A549 (cell line): ENCODE measurements around the gene FAM8A1. TPM values are rescaled to one million over a fixed set of nuclear protein-coding genes. Genes with fewer than 3 reads are reported as not detected.

Experiments
- ATAC-seq, 2 experiments: fragments of 200-7000 bp in 1 of 2; fragments of >200 bp in 1 of 2; cut with Nextera tagmentation in 1 of 2; cut with Tn5 transposase in 1 of 2; 3 replicates each; pipeline versions ENCODE4 v1.8.0 to v1.9.1; 2018 to 2020; ENCODE audit warnings: mild to moderate bottlenecking in 1 of 2, moderate library complexity in 1 of 2
- CTCF ChIA-PET: fragments of 300-600 bp; sonication (Branson Sonifier 250); formaldehyde crosslinking; extraction: SDS; loops from one replicate; lab custom pipeline; 2021; ENCODE audit warnings: antibody characterized with exemption, inconsistent platforms; lab: Yijun Ruan, JAX
- POLR2A ChIA-PET: fragments of 350-600 bp; formaldehyde crosslinking; extraction: SDS; loops from one replicate; lab custom pipeline; 2021; ENCODE audit warnings: antibody characterized with exemption, inconsistent platforms; lab: Yijun Ruan, JAX
- DNase-seq, 2 experiments: peaks; one replicate each; pipeline versions ENCODE4 v3.0.0 to v3.0.0-alpha.2; 2011 to 2016; ENCODE audit warnings: low read depth in 1 of 2, low spot score in 1 of 2
- FAIRE-seq: peaks from 2 replicates; lab custom pipeline; 2011; peaks lifted over from hg19 to GRCh38; lab: Jason Lieb, UNC
- H3K27ac ChIP-seq, 2 experiments: fragments of >200 bp; sonication (Bioruptor Twin); formaldehyde crosslinking; 3 replicates each; pipeline ENCODE4 v1.5.1; 2016 to 2017
- H3K4me1 ChIP-seq: fragments of >200 bp; sonication (Bioruptor Twin); formaldehyde crosslinking; 3 replicates; pipeline ENCODE4 v1.6.1; 2016
- H3K4me2 ChIP-seq: fragments of >200 bp; sonication (Bioruptor Twin); formaldehyde crosslinking; 3 replicates; pipeline ENCODE4 v1.6.1; 2016
- H3K4me3 ChIP-seq: fragments of >200 bp; sonication (Bioruptor Twin); formaldehyde crosslinking; 3 replicates; pipeline ENCODE4 v1.5.1; 2016
- H3K9me3 ChIP-seq: fragments of >200 bp; sonication (Bioruptor Twin); formaldehyde crosslinking; 3 replicates; pipeline ENCODE4 v1.6.1; 2016
- CBX2 ChIP-seq: fragments of 200-600 bp; sonication (generic); IDR thresholded peaks from 2 replicates; pipeline ENCODE4 v1.6.1; 2016; ENCODE audit warnings: low read depth, mild to moderate bottlenecking, borderline replicate concordance
- CBX8 ChIP-seq: fragments of 200-600 bp; sonication (generic); IDR thresholded peaks from 2 replicates; pipeline ENCODE4 v1.6.1; 2016
- CEBPB ChIP-seq, 2 experiments: fragments of >200 bp in 1 of 2; sonication (Bioruptor Twin) in 1 of 2; formaldehyde crosslinking in 1 of 2; IDR thresholded peaks; 2 replicates each; pipeline ENCODE4 v1.6.1; 2012 to 2016
- CHD4 ChIP-seq: fragments of 200-600 bp; sonication (generic); IDR thresholded peaks from 2 replicates; pipeline ENCODE4 v1.6.1; 2016; ENCODE audit warnings: antibody characterized with exemption, mild to moderate bottlenecking, borderline replicate concordance
- EHF ChIP-seq: fragments of 250-450 bp; sonication (Bioruptor Pico); IDR thresholded peaks from 2 replicates; pipeline ENCODE4 v1.5.0; 2020; ENCODE audit warnings: mild to moderate bottlenecking
- FOSB ChIP-seq: fragments of 250-450 bp; sonication (Bioruptor Pico); IDR thresholded peaks from 2 replicates; pipeline ENCODE4 v1.5.0; 2020; ENCODE audit warnings: mild to moderate bottlenecking, moderate library complexity
- FOSL2 ChIP-seq, 2 experiments: fragments of 450-650 bp in 1 of 2; fragments of >200 bp in 1 of 2; sonication (Bioruptor Twin) in 1 of 2; formaldehyde crosslinking; IDR thresholded peaks; 2 replicates each; pipeline versions ENCODE4 v1.5.0 to v1.6.1; 2016 to 2020; ENCODE audit warnings: mild to moderate bottlenecking in 1 of 2, moderate library complexity in 1 of 2
- HDAC2 ChIP-seq: fragments of 200-600 bp; sonication (generic); IDR thresholded peaks from 2 replicates; pipeline ENCODE4 v1.6.1; 2016
- HOXB5 ChIP-seq: fragments of 250-450 bp; sonication (Bioruptor Pico); IDR thresholded peaks from 2 replicates; pipeline ENCODE4 v1.5.0; 2020; ENCODE audit warnings: mild to moderate bottlenecking, moderate library complexity
- MAFK ChIP-seq: fragments of 450-650 bp; IDR thresholded peaks from 2 replicates; pipeline ENCODE4 v1.6.1; 2014; ENCODE audit not compliant: partially characterized antibody
- RARB ChIP-seq: fragments of 250-450 bp; sonication (Bioruptor Pico); IDR thresholded peaks from 2 replicates; pipeline ENCODE4 v1.8.0; 2021; ENCODE audit warnings: mild to moderate bottlenecking, moderate library complexity
- SMC3 ChIP-seq: fragments of >200 bp; sonication (Bioruptor Twin); formaldehyde crosslinking; IDR thresholded peaks from 3 replicates; pipeline ENCODE4 v1.6.1; 2018; ENCODE audit warnings: inconsistent platforms
- ZC3H11A ChIP-seq: fragments of 450-650 bp; IDR thresholded peaks from 2 replicates; pipeline ENCODE4 v1.6.1; 2014; ENCODE audit warnings: antibody characterized with exemption, mild to moderate bottlenecking
- ZSCAN20 ChIP-seq: fragments of 250-450 bp; sonication (Bioruptor Pico); IDR thresholded peaks from 2 replicates; pipeline ENCODE4 v1.8.0; 2022; ENCODE audit warnings: mild to moderate bottlenecking, moderate library complexity
- WGBS: methylation state at CpG from one replicate; pipeline ENCODE4 v1.1.6; 2017; ENCODE audit errors: missing lambda C conversion rate; 5-methylcytosine and 5-hydroxymethylcytosine counted together
- polyA plus RNA-seq, 4 experiments: library from polyadenylated mRNA; depleted of rRNA in 3 of 4; stranded (reverse); fragments of >200 nt; fragmentation: RNase III in 1 of 4; extraction: RNeasy Plus Mini Kit Qiagen cat#74134 plus additional on column Dnase treatment in 1 of 4; gene quantifications; 2 replicates in 3 of 4; 3 replicates in 1 of 4; pipeline ENCODE4 v1.2.3, GENCODE V29; 2011 to 2017
- small RNA-seq, 6 experiments: library from RNA; depleted of rRNA; stranded (forward); fragments of <200 nt; gene quantifications; one replicate each; pipeline ENCODE3, GENCODE V24; 2012
- TF ChIP-seq, protein P1 (sequence below): fragments of 250-450 bp; sonication (Bioruptor Pico); IDR thresholded peaks from 2 replicates; pipeline ENCODE4 v1.5.0; 2020; ENCODE audit warnings: low read depth, mild to moderate bottlenecking, moderate library complexity

The FAM8A1 gene
- polyA plus RNA-seq, 2 of the 4 experiments (the other 2 are of a cell fraction) = 5.5 to 9.0 TPM

DNA sequence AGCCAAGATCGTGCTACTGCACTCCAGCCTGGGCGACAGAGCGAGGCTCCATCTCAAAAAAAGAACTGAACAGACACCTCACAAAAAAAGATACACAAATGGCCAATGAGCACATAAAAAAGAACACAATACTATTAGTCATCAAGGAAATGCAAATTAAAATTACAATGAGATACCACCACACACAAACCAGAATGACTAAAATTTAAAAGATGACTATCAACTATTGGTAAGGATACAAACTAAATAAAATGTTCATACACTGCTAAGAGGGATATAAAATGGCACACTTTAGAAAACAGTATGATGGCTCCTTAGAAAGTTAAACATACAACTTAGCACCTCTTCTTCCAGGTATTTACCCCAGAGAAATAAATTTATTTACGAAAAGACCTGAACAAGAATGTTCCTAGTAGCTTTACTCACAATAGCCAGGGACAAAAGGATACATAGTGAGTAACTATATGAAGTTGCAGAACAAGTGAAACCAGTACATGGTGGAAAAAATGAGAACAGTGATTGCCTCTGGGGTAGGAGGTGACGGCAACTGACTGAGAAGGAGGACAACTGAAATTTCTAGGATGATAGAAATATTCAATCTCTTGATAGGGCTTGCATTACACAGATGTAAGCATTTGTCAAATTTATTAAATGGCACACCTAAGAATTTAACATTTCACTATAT is 53.2 kb downstream of the FAM8A1 start:
- ChIA-PET POLR2A (no interaction called here), CTCF (no interaction called here)
- ATAC-seq = no peak

DNA sequence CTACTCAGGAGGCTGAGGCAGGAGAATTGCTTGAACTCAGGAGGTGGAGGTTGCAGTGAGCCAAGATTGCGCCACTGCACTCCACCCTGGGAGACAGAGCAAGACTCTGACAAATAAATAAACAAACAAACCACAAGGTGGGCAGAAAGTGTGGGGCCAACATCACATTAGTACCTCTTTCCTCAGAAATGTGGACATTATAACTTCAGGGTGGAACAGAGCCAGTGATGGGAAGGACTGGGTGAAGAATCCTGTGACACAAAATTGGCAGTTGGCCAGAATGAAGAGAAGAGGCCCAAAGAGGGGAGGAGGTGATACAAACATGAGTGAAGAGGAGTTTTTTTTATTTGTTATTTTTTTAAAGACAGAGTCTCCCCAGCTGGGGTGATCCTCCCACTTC is 56.0 kb downstream of the FAM8A1 start:
- ChIA-PET CTCF (interaction anchor here (1.2 kb wide), 1 partner anchor 16 kb away, joined by 4 read pairs; no protein-coding TSS in a partner anchor), POLR2A (no interaction called here)
- whole genome bisulfite sequencing = 93% methylated on average over 1 of the region's 1 CpG
- DNase-seq = peak in 1 of 2 experiments; percentile 5
- H3K9me3 ChIP-seq = no peaks in the 10 kb centered on the region
- no peak overlapping the region for H3K4me3 ChIP-seq
- H3K27ac ChIP-seq = no peak overlapping the region
- no peak for FAIRE-seq
- ATAC-seq = 0 out of 6 replicates have a peak, but pooled peaks of 1 of the 2 experiments have one; percentile 27
- no peak overlapping the region for H3K4me2 ChIP-seq
- peaks cover 8% of the 10 kb centered on the region; the same call in 1 of the 3 replicates for H3K4me1 ChIP-seq
- TF ChIP-seq CEBPB (IDR thresholded peaks at IDR 0.05) (peak in 1 of 2 experiments; percentile 55; a peak in 1 of 4 replicates), CBX8 (no peak)
- TF ChIP-seq, all 56 proteins: peak for 1

More for the DNA sequence above, 53.2 kb downstream of the FAM8A1 start:
- no peaks in the 10 kb centered on the region for H3K9me3 ChIP-seq
- WGBS = 79% methylated on average over 5 of the region's 5 CpGs
- no peak overlapping the region for H3K4me3 ChIP-seq
- no peak overlapping the region for H3K27ac ChIP-seq
- FAIRE-seq (no peak), DNase-seq (no peak)
- TF ChIP-seq ZSCAN20 (CRISPR knock-in tag) (no peak), ZC3H11A (no peak), FOSB (CRISPR knock-in tag) (no peak), CHD4 (no peak), HDAC2 (no peak), HOXB5 (CRISPR knock-in tag) (no peak), EHF (CRISPR knock-in tag) (no peak), CBX2 (no peak)
- no peak overlapping the region for H3K4me2 ChIP-seq
- H3K4me1 ChIP-seq = peaks cover 8% of the 10 kb centered on the region; the same call in 1 of the 3 replicates

DNA sequence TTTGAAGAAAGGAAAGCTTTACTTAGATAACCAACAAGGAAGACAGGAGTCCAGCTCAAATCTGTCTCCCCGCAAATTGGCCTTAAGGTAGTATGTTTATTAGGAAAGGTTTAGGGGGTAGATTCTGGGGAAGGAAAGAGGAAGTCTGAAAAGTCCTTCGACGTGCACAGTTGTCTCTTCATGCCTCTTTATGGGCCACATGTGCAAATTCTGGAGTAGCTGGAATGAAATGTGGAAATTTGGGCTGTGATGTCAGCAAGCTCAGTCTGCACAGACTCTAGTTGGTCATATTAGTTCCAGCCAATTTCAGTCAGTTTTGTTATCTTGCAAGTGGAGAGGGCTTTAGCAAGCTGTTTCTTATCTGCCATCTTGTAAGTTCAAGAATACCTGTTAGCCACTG is 56.5 kb downstream of the FAM8A1 start:
- DNase-seq = no peak
- Histone ChIP-seq H3K4me1 (peaks cover 8% of the 10 kb centered on the region; the same call in 1 of the 3 replicates), H3K27ac (no peak overlapping the region), H3K4me3 (no peak overlapping the region), H3K4me2 (no peak overlapping the region), H3K9me3 (no peaks in the 10 kb centered on the region)
- FAIRE-seq = no peak
- POLR2A ChIA-PET = no interaction called here
- CTCF ChIA-PET = interaction anchor here (0.7 to 1.2 kb wide), 2 partner anchors 11 to 16 kb away, joined by 3 to 4 read pairs; no protein-coding TSS in a partner anchor
- 94% methylated on average over 2 of the region's 3 CpGs for WGBS
- TF ChIP-seq CHD4 (no peak), SMC3 (no peak), RARB (no peak), MAFK (no peak), FOSL2 (IDR thresholded peaks at IDR 0.05) (no peak), FOSL2 (CRISPR knock-in tag; IDR thresholded peaks at IDR 0.05) (no peak)
- TF ChIP-seq, protein P1, sequence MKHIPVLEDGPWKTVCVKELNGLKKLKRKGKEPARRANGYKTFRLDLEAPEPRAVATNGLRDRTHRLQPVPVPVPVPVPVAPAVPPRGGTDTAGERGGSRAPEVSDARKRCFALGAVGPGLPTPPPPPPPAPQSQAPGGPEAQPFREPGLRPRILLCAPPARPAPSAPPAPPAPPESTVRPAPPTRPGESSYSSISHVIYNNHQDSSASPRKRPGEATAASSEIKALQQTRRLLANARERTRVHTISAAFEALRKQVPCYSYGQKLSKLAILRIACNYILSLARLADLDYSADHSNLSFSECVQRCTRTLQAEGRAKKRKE (CRISPR knock-in tag) = no peak
- no peak for ATAC-seq

Small RNAs within 50 kb of the gene (small RNA-seq; reads per million reads assigned to genes)
- gene RNU6-190P (0 reads per million in 6 experiments), gene SUMO2P13 (0 reads per million in 6 experiments)

Other genes with a start within 250 kb of the FAM8A1 start
- 38.1 and 43.3 TPM in 2 replicates for gene CAP2, start 206.7 kb upstream of the FAM8A1 start, polyA plus RNA-seq (2011; rRNA removed)
- 26.0 to 30.7 TPM (median 27.2 TPM) in 3 replicates for gene CAP2, start 206.7 kb upstream of the FAM8A1 start, polyA plus RNA-seq (2017; fragmentation: RNase III; extraction: RNeasy Plus Mini Kit Qiagen cat#74134 plus additional on column Dnase treatment)
- gene NUP153, start 106.6 kb downstream of the FAM8A1 start, polyA plus RNA-seq (2011; rRNA removed) = 47.3 and 49.8 TPM in 2 replicates
- gene NUP153, start 106.6 kb downstream of the FAM8A1 start, polyA plus RNA-seq (2017; fragmentation: RNase III; extraction: RNeasy Plus Mini Kit Qiagen cat#74134 plus additional on column Dnase treatment) = 25.3 to 27.8 TPM (median 26.4 TPM) in 3 replicates